Psoas muscle (tissue), 8 donors: ENCODE measurements around the gene SFTA2. TPM values are rescaled to one million over a fixed set of nuclear protein-coding genes. Genes with fewer than 3 reads are reported as not detected.

Source experiments
- ATAC-seq, 4 donors: fragments of 200-7000 bp; cut with Tn5 transposase; one replicate each; pipeline ENCODE4 v1.9.1; 2020; ENCODE audit warnings: moderate library complexity in 3 of 4, mild to moderate bottlenecking in 2 of 4
- DNase-seq, 2 donors: peaks; one replicate each; pipeline ENCODE4 v3.0.0-alpha.2; 2020
- H3K27ac ChIP-seq: fragments of 200-600 bp; one replicate; pipeline ENCODE4 v1.8.0; 2022
- H3K27me3 ChIP-seq, 3 donors: fragments of 200-600 bp in 1 of 3; one replicate each; pipeline versions ENCODE4 v1.6.1 to v1.8.0; 2013 to 2022; ENCODE audit warnings: low read length in 2 of 3, mild to moderate bottlenecking in 2 of 3, moderate library complexity in 1 of 3; ENCODE audit not compliant: insufficient read depth in 3 of 3
- H3K36me3 ChIP-seq, 2 donors: fragments of 200-600 bp in 1 of 2; one replicate each; pipeline versions ENCODE4 v1.6.1 to v1.8.0; 2013 to 2022; ENCODE audit warnings: low read depth in 1 of 2, mild to moderate bottlenecking in 1 of 2, moderate library complexity in 1 of 2; ENCODE audit not compliant: insufficient read depth in 1 of 2
- H3K4me1 ChIP-seq: fragments of 200-600 bp; one replicate; pipeline ENCODE4 v1.8.0; 2022
- H3K4me3 ChIP-seq: fragments of 200-600 bp; one replicate; pipeline ENCODE4 v1.8.0; 2022; ENCODE audit warnings: mild to moderate bottlenecking
- H3K9me3 ChIP-seq: fragments of 200-600 bp; one replicate; pipeline ENCODE4 v1.8.0; 2022
- WGBS, 3 donors: extraction: QIAGEN DNeasy Blood & Tissue Kit; methylation state at CpG; one replicate each; pipeline versions ENCODE4 v1.1.6 to v1.1.7; 2013; 5-methylcytosine and 5-hydroxymethylcytosine counted together
- intact Hi-C, 2 donors: fragments of 100-400 bp; cut with DNase I; formaldehyde crosslinking; loops; one replicate each; pipeline versions ENCODE4 v1.11.0 to v1.14.2; 2022
- polyA plus RNA-seq, 3 donors: library from polyadenylated mRNA; stranded (reverse); fragments of 200-250 nt; gene quantifications; one replicate each; pipeline ENCODE4 v1.2.3, GENCODE V29; 2013
- total RNA-seq, 4 donors: library from RNA; stranded (reverse); fragmentation: NEBNext Ultra II Directional in 2 of 4; extraction: Animal tissue kit (Norgen Biotek cat#: 25700) in 2 of 4; gene quantifications; one replicate each; pipeline versions ENCODE4 v1.2.1 to v1.2.4, GENCODE V29; 2021 to 2023
- TF ChIP-seq, protein P1 (sequence below): fragments of 200-600 bp; IDR thresholded peaks from one replicate; pipeline ENCODE4 v1.8.0; 2022; ENCODE audit warnings: antibody characterized with exemption
- donor health status: healthy with polysubstance abuse.
- donor health status: DM: no; HTN: no; CAD: no; lungs with moderate emphysema.
- donor health status: Bipolar disorder and iron deficiency.
- donor health status: healthy.
- donor health status: DM: yes; HTN: yes; CAD: no.
- donor health status: DM: no; HTN: no; CAD: no.
- donor health status: DM: no; HTN: no; CAD: no.
- donor health status: DM: yes; HTN: yes; CAD: no.

The SFTA2 gene
- total and polyA plus RNA-seq, 7 donors, result 0.13 to 0.14 TPM; not detected in 5

DNA sequence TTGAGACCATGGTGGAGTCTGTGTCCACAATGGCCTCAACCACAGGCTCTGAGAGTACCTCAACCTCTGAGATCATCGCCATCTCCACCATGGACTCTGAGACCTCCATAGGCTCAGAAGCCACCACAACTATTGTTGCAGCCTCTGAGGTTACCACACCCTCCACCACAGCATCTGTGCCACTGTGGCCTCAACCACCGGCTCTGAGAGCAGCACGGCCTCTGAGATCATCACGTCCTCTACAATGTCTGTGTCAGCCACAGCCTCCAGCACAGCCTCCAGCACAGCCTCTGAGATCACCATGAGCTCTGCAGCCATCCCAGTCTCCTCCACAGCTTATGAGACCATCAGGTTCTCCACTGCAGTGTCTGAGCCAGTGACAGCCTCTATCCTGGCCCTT, 32.1 kb upstream of the SFTA2 start:
- ATAC-seq (no peak), DNase-seq (no peak)
- 81 to 94% (median 91%) methylated on average over 4 of the region's 4 CpGs for WGBS, 3 donors
- H3K27ac ChIP-seq, result no peak overlapping the region
- intact Hi-C loops, result no loop called here
- no peaks in the 10 kb centered on the region for H3K4me1 ChIP-seq
- no peaks in the 10 kb centered on the region for H3K36me3 ChIP-seq
- no peaks in the 10 kb centered on the region for H3K9me3 ChIP-seq
- peaks cover 0 to 12% (median 0%) of the 10 kb centered on the region in 3 donors for H3K27me3 ChIP-seq
- TF ChIP-seq, protein P1, sequence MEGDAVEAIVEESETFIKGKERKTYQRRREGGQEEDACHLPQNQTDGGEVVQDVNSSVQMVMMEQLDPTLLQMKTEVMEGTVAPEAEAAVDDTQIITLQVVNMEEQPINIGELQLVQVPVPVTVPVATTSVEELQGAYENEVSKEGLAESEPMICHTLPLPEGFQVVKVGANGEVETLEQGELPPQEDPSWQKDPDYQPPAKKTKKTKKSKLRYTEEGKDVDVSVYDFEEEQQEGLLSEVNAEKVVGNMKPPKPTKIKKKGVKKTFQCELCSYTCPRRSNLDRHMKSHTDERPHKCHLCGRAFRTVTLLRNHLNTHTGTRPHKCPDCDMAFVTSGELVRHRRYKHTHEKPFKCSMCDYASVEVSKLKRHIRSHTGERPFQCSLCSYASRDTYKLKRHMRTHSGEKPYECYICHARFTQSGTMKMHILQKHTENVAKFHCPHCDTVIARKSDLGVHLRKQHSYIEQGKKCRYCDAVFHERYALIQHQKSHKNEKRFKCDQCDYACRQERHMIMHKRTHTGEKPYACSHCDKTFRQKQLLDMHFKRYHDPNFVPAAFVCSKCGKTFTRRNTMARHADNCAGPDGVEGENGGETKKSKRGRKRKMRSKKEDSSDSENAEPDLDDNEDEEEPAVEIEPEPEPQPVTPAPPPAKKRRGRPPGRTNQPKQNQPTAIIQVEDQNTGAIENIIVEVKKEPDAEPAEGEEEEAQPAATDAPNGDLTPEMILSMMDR, result no peak
- no peak overlapping the region for H3K4me3 ChIP-seq

DNA sequence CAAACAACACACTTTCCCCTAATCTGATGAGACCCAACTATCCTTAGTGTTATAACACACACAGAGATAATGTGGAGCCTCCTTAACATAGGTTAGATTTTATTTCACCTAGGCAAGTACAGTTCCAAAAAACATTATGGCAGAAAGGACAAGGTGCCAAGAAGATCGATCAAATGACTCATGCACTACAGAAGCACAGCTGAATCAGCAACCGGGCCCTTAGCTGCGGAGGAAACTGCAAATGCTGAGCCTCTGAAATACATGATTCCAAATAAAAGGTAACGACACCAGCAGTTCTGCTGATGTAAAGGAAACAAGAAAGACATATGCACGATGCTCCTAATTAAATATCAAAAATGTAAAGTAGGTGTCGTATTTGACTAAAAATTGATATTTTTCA, 31.7 kb upstream of the SFTA2 start:
- TF ChIP-seq, protein P1, result no peak
- WGBS, 3 donors, result 77 to 85% (median 81%) methylated on average over 6 of the region's 6 CpGs

DNA sequence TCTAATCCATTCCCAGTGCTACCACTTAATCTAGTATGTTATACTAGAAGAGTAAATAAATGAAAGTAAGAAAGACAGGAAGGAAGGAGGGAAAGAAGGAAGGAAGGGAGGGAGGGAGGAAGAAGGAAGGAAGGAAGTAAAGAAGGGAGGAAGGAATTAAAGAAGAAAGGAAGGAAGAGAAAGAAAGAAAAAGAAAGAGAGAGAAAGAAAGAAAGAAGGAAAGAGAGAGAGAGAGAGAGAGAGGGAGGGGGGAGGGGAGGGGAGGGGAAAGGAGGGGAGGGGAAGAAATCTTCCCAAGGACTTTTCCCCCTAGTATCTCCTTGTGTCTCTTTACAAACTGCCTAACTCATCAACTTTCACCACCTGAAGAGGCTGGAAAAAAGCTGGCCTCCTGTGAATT, 30.7 kb upstream of the SFTA2 start:
- H3K4me3 ChIP-seq, result no peak overlapping the region
- H3K9me3 ChIP-seq, result no peaks in the 10 kb centered on the region
- H3K36me3 ChIP-seq, result no peaks in the 10 kb centered on the region
- no peak overlapping the region for H3K27ac ChIP-seq
- H3K27me3 ChIP-seq, result peaks cover 0 to 20% (median 0%) of the 10 kb centered on the region in 3 donors
- no peaks in the 10 kb centered on the region for H3K4me1 ChIP-seq
- TF ChIP-seq, protein P1, result no peak
- no peak for DNase-seq
- intact Hi-C loops, result no loop called here
- ATAC-seq, result no peak

More for the DNA sequence above, 31.7 kb upstream of the SFTA2 start:
- Histone ChIP-seq H3K27ac (no peak overlapping the region), H3K9me3 (no peaks in the 10 kb centered on the region), H3K4me1 (no peaks in the 10 kb centered on the region), H3K27me3 (peaks cover 0 to 13% (median 0%) of the 10 kb centered on the region in 3 donors), H3K36me3 (no peaks in the 10 kb centered on the region), H3K4me3 (no peak overlapping the region)
- intact Hi-C loops, result no loop called here
- ATAC-seq (no peak), DNase-seq (no peak)

DNA sequence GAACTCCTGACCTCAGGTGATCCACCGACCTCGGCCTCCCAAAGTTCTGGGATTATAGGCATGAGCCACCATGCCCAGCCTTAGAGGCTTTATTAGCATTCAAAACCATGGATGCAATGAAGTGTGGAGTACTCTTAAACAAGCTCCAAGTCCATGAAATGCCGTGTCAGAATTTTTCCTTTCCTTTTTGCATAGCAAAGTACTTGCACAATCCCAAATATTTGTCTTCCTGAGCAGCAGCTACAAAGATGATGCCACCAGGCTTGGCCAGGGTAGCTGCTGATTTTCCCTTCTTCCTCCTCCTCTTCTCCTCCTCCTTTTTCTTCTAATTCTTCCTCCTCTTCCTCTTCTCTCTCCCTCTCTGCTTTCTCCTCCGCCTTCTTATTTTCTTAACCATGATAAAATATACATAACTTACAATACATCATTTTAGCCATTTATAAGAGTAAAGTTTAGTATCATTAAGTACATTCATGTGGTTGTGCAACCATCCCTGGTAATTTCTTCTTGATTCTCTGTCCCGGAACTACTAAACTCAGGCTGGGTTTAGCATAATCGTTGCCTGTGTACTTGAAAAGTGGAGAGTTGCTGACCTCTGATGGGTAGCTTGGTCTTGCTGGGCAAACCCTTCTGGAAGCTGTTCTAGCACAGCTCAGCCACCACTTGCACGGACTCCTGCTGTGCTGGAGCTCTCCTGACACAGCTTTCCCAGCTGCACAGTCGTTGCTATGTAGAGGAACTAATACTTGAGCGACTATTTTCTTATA, 29.1 kb upstream of the SFTA2 start:
- Histone ChIP-seq H3K4me3 (no peak overlapping the region), H3K9me3 (no peaks in the 10 kb centered on the region), H3K36me3 (no peaks in the 10 kb centered on the region), H3K27ac (no peak overlapping the region), H3K27me3 (peaks cover 0 to 27% (median 2%) of the 10 kb centered on the region in 3 donors), H3K4me1 (no peaks in the 10 kb centered on the region)
- DNase-seq, result no peak
- TF ChIP-seq, protein P1, result no peak
- intact Hi-C loops, result no loop called here
- 55 to 60% (median 56%) methylated on average over 9 of the region's 9 CpGs for WGBS, 3 donors
- ATAC-seq, result peak in 2 of 4 donors; percentile 47 to 50

DNA sequence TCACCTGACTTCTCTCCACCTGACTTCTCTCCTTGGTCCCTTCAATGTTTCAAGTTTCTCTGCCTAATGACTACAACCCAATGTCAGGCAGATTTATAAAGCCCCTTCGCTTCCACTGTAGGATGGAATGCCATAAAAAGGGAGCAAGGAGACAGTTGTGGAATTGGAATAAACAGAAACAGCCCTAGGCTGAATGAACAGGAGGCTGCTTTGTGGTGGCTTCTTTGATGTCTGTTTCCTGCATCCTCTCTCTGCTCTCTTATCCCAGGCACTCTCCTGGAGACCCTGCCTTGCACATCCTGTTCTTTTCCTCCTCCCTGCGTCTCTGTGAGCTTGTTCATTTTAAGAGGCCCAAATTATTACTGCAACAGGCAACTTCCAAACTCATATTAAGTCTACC, 25.7 kb upstream of the SFTA2 start:
- 77 to 91% (median 85%) methylated on average over 2 of the region's 2 CpGs for WGBS, 3 donors
- H3K27me3 ChIP-seq, result peaks cover 0 to 43% (median 2%) of the 10 kb centered on the region in 3 donors
- no peak for DNase-seq
- H3K27ac ChIP-seq, result no peak overlapping the region
- ATAC-seq, result no peak
- H3K9me3 ChIP-seq, result no peaks in the 10 kb centered on the region
- peaks cover 8% of the 10 kb centered on the region for H3K4me1 ChIP-seq
- TF ChIP-seq, protein P1, result no peak
- H3K36me3 ChIP-seq, result no peaks in the 10 kb centered on the region
- no peak overlapping the region for H3K4me3 ChIP-seq
- intact Hi-C loops, result no loop called here
